EL (cell line): ENCODE data around the gene FRMD4A.
"Not testable (repeated sequence)": the region's sequence is repeated elsewhere in the genome, so short reads cannot be mapped to it uniquely, and the experiment has no call there.

Experiments
- DNase-seq: peaks from one replicate; pipeline ENCODE4 v3.0.0-alpha.2; 2016

Gene FRMD4A

GRCh38 chr10:14235566-14236195, 95.0 kb downstream of the FRMD4A start:
- no peak for DNase-seq

GRCh38 chr10:14233566-14233965, 97.2 kb downstream of the FRMD4A start:
- DNase-seq, result no peak

- not testable (repeated sequence) for DNase-seq
Measured at GRCh38 chr10:14228798-14229197, 101.9 kb downstream of the FRMD4A start.

- no peak for DNase-seq
Measured at GRCh38 chr10:14225379-14225778, 105.3 kb downstream of the FRMD4A start.

GRCh38 chr10:14220026-14220425, 110.7 kb downstream of the FRMD4A start:
- DNase-seq, result no peak

- DNase-seq, result peak; percentile 17
Measured at GRCh38 chr10:14219411-14219810, 111.3 kb downstream of the FRMD4A start.

GRCh38 chr10:14215641-14216040, 115.1 kb downstream of the FRMD4A start:
- DNase-seq, result no peak

- not testable (repeated sequence) for DNase-seq
Measured at GRCh38 chr10:14213703-14214102, 117.0 kb downstream of the FRMD4A start.

- DNase-seq, result no peak
Measured at GRCh38 chr10:14211610-14212009, 119.1 kb downstream of the FRMD4A start.

- DNase-seq, result no peak
Measured at GRCh38 chr10:14208231-14208630, 122.5 kb downstream of the FRMD4A start.

GRCh38 chr10:14205233-14205632, 125.5 kb downstream of the FRMD4A start:
- DNase-seq, result no peak

- peak; percentile 9 for DNase-seq
Measured at GRCh38 chr10:14200698-14201544, 129.8 kb downstream of the FRMD4A start.

- DNase-seq, result not testable (repeated sequence)
Measured at GRCh38 chr10:14199098-14199497, 131.6 kb downstream of the FRMD4A start.

GRCh38 chr10:14198078-14198477, 132.6 kb downstream of the FRMD4A start:
- DNase-seq, result no peak

- no peak for DNase-seq
Measured at GRCh38 chr10:14196113-14196512, 134.6 kb downstream of the FRMD4A start.

- no peak for DNase-seq
Measured at GRCh38 chr10:14195433-14195832, 135.3 kb downstream of the FRMD4A start.

- no peak for DNase-seq
Measured at GRCh38 chr10:14192746-14193145, 138.0 kb downstream of the FRMD4A start.

- no peak for DNase-seq
Measured at GRCh38 chr10:14191871-14192270, 138.9 kb downstream of the FRMD4A start.

GRCh38 chr10:14191407-14191806, 139.3 kb downstream of the FRMD4A start:
- DNase-seq, result no peak

GRCh38 chr10:14190702-14191101, 140.0 kb downstream of the FRMD4A start:
- DNase-seq, result no peak

- peak; percentile 25 for DNase-seq
Measured at GRCh38 chr10:14186245-14186644, 144.5 kb downstream of the FRMD4A start.

GRCh38 chr10:14185316-14186045, 145.2 kb downstream of the FRMD4A start:
- peak; percentile 82 for DNase-seq

GRCh38 chr10:14184841-14185315, 145.8 kb downstream of the FRMD4A start:
- DNase-seq, result peak; percentile 9
